ENCODE results near the gene ELMOD3. TPM values are rescaled to one million over a fixed set of nuclear protein-coding genes. Genes with fewer than 3 reads are reported as not detected.
"Not testable (repeated sequence)": the region's sequence is repeated elsewhere in the genome, so short reads cannot be mapped to it uniquely, and the experiment has no call there.

The ELMOD3 gene
- total RNA-seq, 4 donors from 2014 or later = 17.4 to 21.5 (median 18.3) TPM

DNA sequence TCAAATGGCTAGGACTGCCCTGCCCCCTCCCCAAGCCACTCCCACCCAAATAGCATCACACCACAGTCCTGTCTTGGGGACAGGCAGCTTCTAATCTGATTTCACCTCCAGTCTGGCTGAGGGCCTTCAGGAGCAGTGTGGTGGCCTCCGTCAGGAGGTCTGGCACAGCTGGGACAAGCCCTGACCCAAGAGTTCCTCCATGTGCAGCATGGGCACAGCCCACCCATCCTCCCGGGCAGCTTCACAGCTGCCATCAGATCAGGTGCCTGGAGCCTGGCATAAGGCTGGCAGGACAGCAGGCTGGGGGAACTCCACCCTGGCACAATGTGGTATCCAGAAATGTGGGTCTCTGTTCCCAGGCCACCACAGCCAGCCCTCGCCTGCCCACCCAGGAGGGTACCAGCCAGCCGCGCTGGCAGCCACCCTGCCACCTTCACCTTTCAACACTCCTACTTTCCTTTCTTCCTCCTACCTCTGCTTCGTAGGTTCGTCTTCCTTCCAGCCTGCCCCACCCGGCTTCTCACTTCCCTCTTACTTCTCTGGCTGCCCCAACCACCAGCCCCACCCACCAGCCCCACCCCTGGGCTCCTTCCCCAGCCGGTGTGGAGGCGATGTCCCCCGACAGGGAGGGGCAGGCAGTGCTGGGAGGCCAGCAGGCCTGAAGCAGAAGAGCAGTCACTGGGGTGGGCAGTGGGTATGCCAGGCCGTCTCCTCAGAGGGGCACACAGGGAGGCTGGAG lies 55.4 kb downstream of the ELMOD3 start, which contains the start of gene CAPG:
TSS of gene CAPG (minus strand) at position 522 of the 739 bp plus-strand sequence. CDS start 8,221 bp downstream, outside the sequence.
- TF ChIP-seq, protein P1, sequence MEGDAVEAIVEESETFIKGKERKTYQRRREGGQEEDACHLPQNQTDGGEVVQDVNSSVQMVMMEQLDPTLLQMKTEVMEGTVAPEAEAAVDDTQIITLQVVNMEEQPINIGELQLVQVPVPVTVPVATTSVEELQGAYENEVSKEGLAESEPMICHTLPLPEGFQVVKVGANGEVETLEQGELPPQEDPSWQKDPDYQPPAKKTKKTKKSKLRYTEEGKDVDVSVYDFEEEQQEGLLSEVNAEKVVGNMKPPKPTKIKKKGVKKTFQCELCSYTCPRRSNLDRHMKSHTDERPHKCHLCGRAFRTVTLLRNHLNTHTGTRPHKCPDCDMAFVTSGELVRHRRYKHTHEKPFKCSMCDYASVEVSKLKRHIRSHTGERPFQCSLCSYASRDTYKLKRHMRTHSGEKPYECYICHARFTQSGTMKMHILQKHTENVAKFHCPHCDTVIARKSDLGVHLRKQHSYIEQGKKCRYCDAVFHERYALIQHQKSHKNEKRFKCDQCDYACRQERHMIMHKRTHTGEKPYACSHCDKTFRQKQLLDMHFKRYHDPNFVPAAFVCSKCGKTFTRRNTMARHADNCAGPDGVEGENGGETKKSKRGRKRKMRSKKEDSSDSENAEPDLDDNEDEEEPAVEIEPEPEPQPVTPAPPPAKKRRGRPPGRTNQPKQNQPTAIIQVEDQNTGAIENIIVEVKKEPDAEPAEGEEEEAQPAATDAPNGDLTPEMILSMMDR (IDR thresholded peaks at IDR 0.05) = no peak
- Histone ChIP-seq H3K36me3 (no peaks in the 10 kb centered on the region), H3K27me3 (peaks cover 0 to 3% (median 0%) of the 10 kb centered on the region in 4 donors), H3K4me1 (peaks cover 5 to 44% (median 35%) of the 10 kb centered on the region in 4 donors), H3K9me3 (no peaks in the 10 kb centered on the region), H3K4me3 (peak within 1 kb of the TSS; percentile 9 to 43 (median 20)), H3K27ac (replicated peaks in 1 of 4) (peak within 1 kb of the TSS in 3 of 4 donors; percentile 33 to 45 (median 44))
- DNase-seq (ENCODE audit: extremely low spot score) = no peak
- WGBS = 55% methylated on average over 10 of the region's 12 CpGs
- intact Hi-C loops (cut with DNase I) = no loop called here

DNA sequence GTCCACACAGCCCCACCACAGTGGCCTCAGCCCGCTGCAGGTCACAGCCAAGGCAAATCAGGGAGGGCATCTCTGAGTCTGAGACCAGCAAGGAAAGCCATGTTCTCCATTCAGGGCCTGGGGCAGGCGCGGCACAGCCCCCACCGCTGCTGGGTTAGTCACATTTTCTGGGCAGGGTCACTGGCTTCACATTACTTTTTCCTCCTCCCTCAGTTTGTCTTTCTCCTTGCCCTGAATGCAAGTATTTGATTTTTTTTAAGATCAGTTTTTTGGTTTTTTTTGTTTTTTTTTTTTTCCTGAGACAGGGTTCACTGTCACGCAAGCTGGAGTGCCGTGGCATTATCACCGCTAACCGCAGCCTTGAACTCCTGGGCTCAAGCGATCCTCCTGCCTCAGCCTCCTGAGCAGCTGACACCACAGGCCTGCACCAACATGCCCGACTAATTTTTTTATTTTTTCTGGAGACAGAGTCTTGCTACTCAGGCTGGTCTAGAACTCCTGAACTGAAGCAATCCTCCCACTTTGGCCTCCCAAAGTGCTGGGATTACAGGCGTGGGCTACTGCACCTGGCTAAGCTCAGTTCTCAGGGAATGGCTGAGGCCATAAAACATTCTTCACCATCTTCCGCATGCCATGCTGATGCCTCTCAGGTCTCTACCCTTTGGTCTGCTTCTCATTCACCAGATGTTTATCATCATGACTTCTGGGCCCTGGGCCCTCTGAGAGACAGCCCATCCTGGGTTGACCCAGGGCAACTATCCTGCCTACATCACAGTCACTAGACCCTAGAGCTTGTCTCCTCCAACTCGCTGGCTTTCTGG lies 56.2 kb downstream of the ELMOD3 start:
- Histone ChIP-seq H3K4me1 (peaks cover 5 to 44% (median 35%) of the 10 kb centered on the region in 4 donors), H3K27me3 (peaks cover 0 to 3% (median 0%) of the 10 kb centered on the region in 4 donors), H3K36me3 (no peaks in the 10 kb centered on the region), H3K4me3 (peak overlapping the region in 1 of 4 donors; percentile 9), H3K9me3 (no peaks in the 10 kb centered on the region), H3K27ac (replicated peaks in 1 of 4) (peak overlapping the region in 3 of 4 donors; percentile 33 to 45 (median 44))
- WGBS = 79% methylated on average over 13 of the region's 13 CpGs
- intact Hi-C loops (cut with DNase I) = no loop called here
- TF ChIP-seq POLR2AphosphoS5 (IDR thresholded peaks at IDR 0.05) (no peak), EP300 (IDR thresholded peaks at IDR 0.05) (no peak), POLR2A (IDR thresholded peaks at IDR 0.05; ENCODE audit: low read depth) (no peak)
- TF ChIP-seq, protein P1 (IDR thresholded peaks at IDR 0.05) = no peak
- DNase-seq (ENCODE audit: extremely low spot score) = no peak

DNA sequence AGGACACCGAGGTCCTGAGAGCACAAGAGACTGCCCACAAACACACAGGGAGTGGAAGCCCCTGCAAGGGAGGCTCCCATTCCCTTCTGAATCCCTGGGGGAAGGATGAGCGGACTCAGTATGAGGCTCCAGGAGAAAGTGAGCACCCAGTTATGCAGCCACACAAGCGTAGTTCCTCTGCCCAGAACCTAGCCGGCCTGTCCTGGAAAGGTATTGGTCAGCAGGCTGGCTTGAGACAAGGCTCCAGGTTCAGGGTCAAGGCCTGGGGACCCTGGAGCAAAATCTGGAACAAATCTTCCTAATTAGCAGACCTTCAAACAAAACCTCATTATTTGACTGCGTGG lies 56.8 kb downstream of the ELMOD3 start:
- Histone ChIP-seq H3K27ac (replicated peaks in 1 of 4) (no peak overlapping the region), H3K4me1 (peaks cover 5 to 44% (median 35%) of the 10 kb centered on the region in 4 donors), H3K4me3 (no peak overlapping the region), H3K36me3 (no peaks in the 10 kb centered on the region), H3K9me3 (no peaks in the 10 kb centered on the region), H3K27me3 (peaks cover 0 to 3% (median 0%) of the 10 kb centered on the region in 4 donors)
- WGBS = 93% methylated on average over 5 of the region's 5 CpGs
- TF ChIP-seq, protein P1 (IDR thresholded peaks at IDR 0.05) = no peak
- no peak for TF ChIP-seq POLR2A (IDR thresholded peaks at IDR 0.05; ENCODE audit: low read depth)
- intact Hi-C loops (cut with DNase I) = no loop called here
- DNase-seq (ENCODE audit: extremely low spot score) = no peak

DNA sequence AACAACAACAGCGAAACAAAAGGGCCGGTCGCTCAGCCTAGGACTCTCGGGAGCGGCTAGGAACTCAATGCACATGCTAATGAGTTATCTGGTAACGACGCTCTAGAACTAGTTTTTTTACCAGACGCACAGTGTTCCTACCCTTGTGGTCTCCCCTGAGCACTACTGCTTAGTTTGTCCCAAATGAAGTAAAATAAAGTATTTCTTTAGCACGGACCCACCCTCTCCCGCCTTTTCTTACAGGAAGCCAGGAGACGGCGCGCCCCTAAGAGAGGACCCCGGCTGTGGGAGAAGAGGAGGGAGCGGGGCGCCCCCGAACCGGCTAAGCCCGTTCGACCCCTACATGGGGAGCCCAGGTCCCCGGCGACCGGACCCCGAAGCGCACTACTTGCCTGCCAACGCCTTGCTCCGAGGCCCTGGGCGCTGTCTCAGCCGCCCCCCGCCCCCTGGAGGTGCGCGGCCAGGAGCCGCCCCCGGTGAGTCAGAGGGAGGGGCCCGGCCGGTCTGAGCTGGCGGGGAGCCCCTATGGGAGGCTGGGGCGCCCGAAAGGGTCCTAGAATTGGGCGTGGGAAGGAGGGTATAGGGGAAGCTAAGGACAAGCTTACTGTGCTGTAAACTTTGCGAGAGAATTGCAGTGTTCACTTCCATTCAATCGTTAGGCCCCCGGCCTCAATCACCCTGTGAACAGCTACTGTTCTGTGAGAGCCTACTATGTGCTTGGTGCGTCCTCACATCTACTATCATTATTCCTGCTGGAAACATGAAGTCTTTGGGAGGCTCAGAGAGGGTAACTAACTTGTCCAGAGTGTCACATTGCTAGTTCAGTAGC lies 59.2 kb downstream of the ELMOD3 start:
- TF ChIP-seq POLR2A (IDR thresholded peaks at IDR 0.05; ENCODE audit: low read depth) (no peak), POLR2AphosphoS5 (IDR thresholded peaks at IDR 0.05) (peak; percentile 51 to 71), EP300 (IDR thresholded peaks at IDR 0.05) (no peak)
- TF ChIP-seq, protein P1 (IDR thresholded peaks at IDR 0.05) = peak in 1 of 3 experiments; percentile 14
- 9% methylated on average over 22 of the region's 44 CpGs for WGBS
- intact Hi-C loops (cut with DNase I) = no loop called here
- H3K4me3 ChIP-seq = peak overlapping the region; percentile 62 to 74 (median 65)
- H3K36me3 ChIP-seq = no peaks in the 10 kb centered on the region
- no peaks in the 10 kb centered on the region for H3K9me3 ChIP-seq
- peak overlapping the region; percentile 57 to 73 (median 64) for H3K27ac ChIP-seq (replicated peaks in 1 of 4)
- peaks cover 9 to 43% (median 36%) of the 10 kb centered on the region in 4 donors for H3K4me1 ChIP-seq
- H3K27me3 ChIP-seq = peaks cover 0 to 3% (median 0%) of the 10 kb centered on the region in 4 donors
- DNase-seq (ENCODE audit: extremely low spot score) = no peak

DNA sequence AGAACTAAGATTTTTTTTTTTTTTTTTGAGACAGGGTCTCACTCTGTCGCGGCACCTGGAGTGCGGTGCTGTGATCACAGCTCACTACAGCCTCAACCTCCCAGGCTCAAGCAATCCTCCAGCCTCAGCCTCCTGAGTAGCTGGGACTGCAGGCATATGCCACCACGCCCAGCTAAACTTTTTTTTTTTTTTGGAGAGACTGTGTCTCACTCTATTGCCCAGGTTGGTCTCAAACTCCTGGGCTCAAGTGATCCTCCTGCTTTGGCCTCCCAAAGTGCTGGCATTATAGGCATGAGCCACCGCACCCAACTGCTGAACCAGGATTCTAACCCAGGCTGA lies 59.8 kb downstream of the ELMOD3 start:
- peak overlapping the region; percentile 62 to 74 (median 65) for H3K4me3 ChIP-seq
- H3K27ac ChIP-seq (replicated peaks in 1 of 4) = peak overlapping the region in 2 of 4 donors; percentile 57 to 73
- DNase-seq (ENCODE audit: extremely low spot score); H3K27me3 ChIP-seq; H3K9me3 ChIP-seq; H3K36me3 ChIP-seq; intact Hi-C loops (cut with DNase I): not testable (repeated sequence)
- H3K4me1 ChIP-seq = peaks cover 15 to 48% (median 39%) of the 10 kb centered on the region in 4 donors
- 74% methylated on average over 5 of the region's 5 CpGs for WGBS
